ENCODE data around the gene BCKDHA.
A peak's percentile ranks its signal among the peaks of the same experiment; 100 is the strongest.
"Not testable (repeated sequence)": the region's sequence is repeated elsewhere in the genome, so short reads cannot be mapped to it uniquely, and the experiment has no call there.

BCKDHA gene

GRCh38 chr19:41427647-41428480, 30.2 kb downstream of the BCKDHA start:
- DNase-seq = no peak

GRCh38 chr19:41428481-41428859, 30.9 kb downstream of the BCKDHA start:
- DNase-seq = no peak

- no peak for DNase-seq
Measured at GRCh38 chr19:41430922-41431321, 33.3 kb downstream of the BCKDHA start.

- DNase-seq = no peak
Measured at GRCh38 chr19:41431426-41432386, 34.1 kb downstream of the BCKDHA start.

GRCh38 chr19:41433171-41433570, 35.6 kb downstream of the BCKDHA start:
- DNase-seq = no peak

GRCh38 chr19:41434450-41434849, 36.8 kb downstream of the BCKDHA start:
- DNase-seq = no peak

GRCh38 chr19:41435376-41435775, 37.8 kb downstream of the BCKDHA start:
- not testable (repeated sequence) for DNase-seq

- no peak for DNase-seq
Measured at GRCh38 chr19:41435936-41436673, 38.5 kb downstream of the BCKDHA start.

GRCh38 chr19:41436674-41436951, 39.0 kb downstream of the BCKDHA start:
- DNase-seq = no peak

GRCh38 chr19:41437944-41438574, 40.4 kb downstream of the BCKDHA start:
- no peak for DNase-seq

- peak; percentile 92 for DNase-seq
Measured at GRCh38 chr19:41439441-41440222, 42.0 kb downstream of the BCKDHA start, which contains the start of gene DMAC2. Gene DMAC2 (minus strand): TSS chr19:41439912. CDS start chr19:41439899, 13 bp downstream.

- DNase-seq = no peak
Measured at GRCh38 chr19:41441321-41441945, 43.8 kb downstream of the BCKDHA start.

GRCh38 chr19:41442473-41443355, 45.1 kb downstream of the BCKDHA start, which contains the start of gene ERICH4:
Gene ERICH4 (plus strand): TSS chr19:41443156. CDS start chr19:41443170, 14 bp downstream.
- no peak for DNase-seq

- no peak for DNase-seq
Measured at GRCh38 chr19:41443813-41444455, 46.3 kb downstream of the BCKDHA start.

GRCh38 chr19:41445575-41445974, 48.0 kb downstream of the BCKDHA start:
- DNase-seq = no peak

GRCh38 chr19:41447732-41448332, 50.2 kb downstream of the BCKDHA start:
- DNase-seq = no peak

GRCh38 chr19:41449079-41449864, 51.7 kb downstream of the BCKDHA start:
- peak; percentile 68 for DNase-seq

GRCh38 chr19:41449865-41450178, 52.2 kb downstream of the BCKDHA start:
- no peak for DNase-seq
